DND-41 (cell line): Measurements from ENCODE around the gene SFT2D2.

Source experiments
- ATAC-seq: fragments of 200-7000 bp; cut with Tn5 transposase; 3 replicates; pipeline ENCODE4 v1.9.1; 2021; ENCODE audit warnings: low read depth; ENCODE audit not compliant: insufficient read depth
- DNase-seq: peaks from one replicate; pipeline ENCODE4 v3.0.0-alpha.2; 2020
- H2AFZ ChIP-seq: 2 replicates; pipeline ENCODE4 v1.6.0; 2012; ENCODE audit warnings: low read depth, low read length
- H3K27ac ChIP-seq: 2 replicates; pipeline ENCODE4 v1.5.1; 2012; ENCODE audit warnings: low read length, inconsistent platforms
- H3K27me3 ChIP-seq: fragments of 200-600 bp; sonication (generic); 2 replicates; pipeline ENCODE4 v1.6.0; 2012; ENCODE audit warnings: low read length, mild to moderate bottlenecking, inconsistent platforms; ENCODE audit not compliant: insufficient read depth, poor library complexity
- H3K36me3 ChIP-seq: 2 replicates; pipeline ENCODE4 v1.5.1; 2012; ENCODE audit warnings: low read length, inconsistent platforms; ENCODE audit not compliant: insufficient read depth
- H3K4me1 ChIP-seq: 2 replicates; pipeline ENCODE4 v1.5.1; 2012; ENCODE audit warnings: mild to moderate bottlenecking, low read length; ENCODE audit not compliant: insufficient read depth
- H3K4me2 ChIP-seq: 2 replicates; pipeline ENCODE4 v1.6.0; 2012; ENCODE audit warnings: mild to moderate bottlenecking, moderate library complexity, low read length, inconsistent platforms; ENCODE audit not compliant: insufficient read depth
- H3K4me3 ChIP-seq, 2 experiments: fragments of 200-600 bp in 1 of 2; shearing (Covaris generic) in 1 of 2; 2 replicates each; pipeline ENCODE4 v1.5.1; 2012 to 2016; ENCODE audit warnings: inconsistent platforms in 2 of 2, low read length in 2 of 2, mild to moderate bottlenecking in 2 of 2, low read depth in 1 of 2, moderate library complexity in 1 of 2
- H3K79me2 ChIP-seq: 2 replicates; pipeline ENCODE4 v1.6.0; 2012; ENCODE audit warnings: low read length, inconsistent platforms; ENCODE audit not compliant: insufficient read depth
- H3K9ac ChIP-seq: 2 replicates; pipeline ENCODE4 v1.6.0; 2012; ENCODE audit warnings: low read depth, mild to moderate bottlenecking, inconsistent platforms, low read length, moderate library complexity
- H3K9me3 ChIP-seq: 2 replicates; pipeline ENCODE4 v1.5.1; 2012; ENCODE audit warnings: low read length, moderate library complexity, mild to moderate bottlenecking, inconsistent platforms; ENCODE audit not compliant: insufficient read depth, severe bottlenecking
- H4K20me1 ChIP-seq: 2 replicates; pipeline ENCODE4 v1.6.0; 2012; ENCODE audit warnings: low read length; ENCODE audit not compliant: insufficient read depth
- EZH2 ChIP-seq: IDR thresholded peaks from 3 replicates; pipeline ENCODE4 v1.6.1; 2012; ENCODE audit warnings: borderline replicate concordance, low read depth, mild to moderate bottlenecking, moderate library complexity, low read length, inconsistent platforms; ENCODE audit not compliant: severe bottlenecking
- TF ChIP-seq, protein P1 (sequence below): IDR thresholded peaks from 2 replicates; pipeline ENCODE4 v1.5.1; 2012; ENCODE audit warnings: borderline replicate concordance, low read length, moderate library complexity, mild to moderate bottlenecking; ENCODE audit not compliant: poor library complexity, severe bottlenecking; ENCODE audit errors: extremely low read depth

Gene SFT2D2

DNA sequence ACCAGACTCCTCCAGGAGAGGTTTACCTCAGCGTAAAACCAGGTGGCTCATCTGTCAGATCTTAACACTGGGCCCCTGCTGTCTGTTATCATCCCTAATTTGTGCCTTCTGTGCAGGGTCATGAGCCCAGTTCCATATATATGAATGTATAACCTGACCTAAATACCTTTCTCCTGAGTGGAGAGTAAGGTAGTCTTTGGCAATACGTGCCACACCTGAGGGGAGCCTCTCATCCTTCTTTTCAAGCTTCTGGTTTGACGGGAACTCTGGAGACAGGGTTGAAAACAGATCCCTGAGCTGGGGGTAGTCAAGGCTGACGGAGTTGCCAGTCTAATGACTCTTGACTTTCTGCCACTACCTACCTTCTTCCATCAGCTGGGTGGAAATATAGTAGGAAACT is 4.1 kb downstream of the SFT2D2 start:
- no peak overlapping the region for H3K9ac ChIP-seq
- peaks cover 41% of the 10 kb centered on the region; the same call in 1 of the 2 replicates for H4K20me1 ChIP-seq
- DNase-seq: no peak
- no peak overlapping the region for H3K4me2 ChIP-seq
- peaks cover 60% of the 10 kb centered on the region for H3K36me3 ChIP-seq
- no peaks in the 10 kb centered on the region for H3K9me3 ChIP-seq
- H3K27ac ChIP-seq: no peak overlapping the region
- no peak for TF ChIP-seq EZH2
- TF ChIP-seq, protein P1, sequence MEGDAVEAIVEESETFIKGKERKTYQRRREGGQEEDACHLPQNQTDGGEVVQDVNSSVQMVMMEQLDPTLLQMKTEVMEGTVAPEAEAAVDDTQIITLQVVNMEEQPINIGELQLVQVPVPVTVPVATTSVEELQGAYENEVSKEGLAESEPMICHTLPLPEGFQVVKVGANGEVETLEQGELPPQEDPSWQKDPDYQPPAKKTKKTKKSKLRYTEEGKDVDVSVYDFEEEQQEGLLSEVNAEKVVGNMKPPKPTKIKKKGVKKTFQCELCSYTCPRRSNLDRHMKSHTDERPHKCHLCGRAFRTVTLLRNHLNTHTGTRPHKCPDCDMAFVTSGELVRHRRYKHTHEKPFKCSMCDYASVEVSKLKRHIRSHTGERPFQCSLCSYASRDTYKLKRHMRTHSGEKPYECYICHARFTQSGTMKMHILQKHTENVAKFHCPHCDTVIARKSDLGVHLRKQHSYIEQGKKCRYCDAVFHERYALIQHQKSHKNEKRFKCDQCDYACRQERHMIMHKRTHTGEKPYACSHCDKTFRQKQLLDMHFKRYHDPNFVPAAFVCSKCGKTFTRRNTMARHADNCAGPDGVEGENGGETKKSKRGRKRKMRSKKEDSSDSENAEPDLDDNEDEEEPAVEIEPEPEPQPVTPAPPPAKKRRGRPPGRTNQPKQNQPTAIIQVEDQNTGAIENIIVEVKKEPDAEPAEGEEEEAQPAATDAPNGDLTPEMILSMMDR: no peak
- H2AFZ ChIP-seq: no peak overlapping the region
- peaks cover 89% of the 10 kb centered on the region for H3K79me2 ChIP-seq
- no peak overlapping the region for H3K4me3 ChIP-seq
- H3K27me3 ChIP-seq: no peaks in the 10 kb centered on the region
- no peak for ATAC-seq
- H3K4me1 ChIP-seq: peaks cover 45% of the 10 kb centered on the region

DNA sequence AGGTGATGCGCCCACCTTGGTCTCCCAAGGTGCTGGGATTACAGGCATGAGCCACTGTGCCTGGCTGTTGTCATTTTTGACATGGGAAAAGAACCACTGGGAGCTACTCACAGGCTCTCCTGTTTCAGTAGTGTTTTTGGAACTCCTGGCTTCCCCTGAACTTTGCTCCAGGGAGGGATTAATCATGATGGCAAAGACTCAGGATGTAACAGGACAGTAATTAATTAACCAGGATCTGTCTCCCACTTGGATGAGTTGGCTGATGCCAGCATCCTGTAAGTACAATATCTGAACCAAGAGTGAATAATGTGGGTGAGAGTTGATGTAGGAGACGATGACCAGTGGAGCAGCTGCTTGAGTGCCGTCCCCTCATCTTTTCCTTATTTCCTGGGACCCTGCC is 4.9 kb downstream of the SFT2D2 start:
- Histone ChIP-seq H3K9ac (no peak overlapping the region), H3K27me3 (no peaks in the 10 kb centered on the region), H3K4me2 (no peak overlapping the region), H2AFZ (no peak overlapping the region), H3K4me1 (peaks cover 38% of the 10 kb centered on the region), H4K20me1 (peaks cover 48% of the 10 kb centered on the region), H3K79me2 (peaks cover 92% of the 10 kb centered on the region), H3K27ac (no peak overlapping the region), H3K4me3 (no peak overlapping the region), H3K36me3 (peaks cover 68% of the 10 kb centered on the region), H3K9me3 (no peaks in the 10 kb centered on the region)
- TF ChIP-seq, protein P1: no peak
- ATAC-seq (no peak), DNase-seq (no peak)

DNA sequence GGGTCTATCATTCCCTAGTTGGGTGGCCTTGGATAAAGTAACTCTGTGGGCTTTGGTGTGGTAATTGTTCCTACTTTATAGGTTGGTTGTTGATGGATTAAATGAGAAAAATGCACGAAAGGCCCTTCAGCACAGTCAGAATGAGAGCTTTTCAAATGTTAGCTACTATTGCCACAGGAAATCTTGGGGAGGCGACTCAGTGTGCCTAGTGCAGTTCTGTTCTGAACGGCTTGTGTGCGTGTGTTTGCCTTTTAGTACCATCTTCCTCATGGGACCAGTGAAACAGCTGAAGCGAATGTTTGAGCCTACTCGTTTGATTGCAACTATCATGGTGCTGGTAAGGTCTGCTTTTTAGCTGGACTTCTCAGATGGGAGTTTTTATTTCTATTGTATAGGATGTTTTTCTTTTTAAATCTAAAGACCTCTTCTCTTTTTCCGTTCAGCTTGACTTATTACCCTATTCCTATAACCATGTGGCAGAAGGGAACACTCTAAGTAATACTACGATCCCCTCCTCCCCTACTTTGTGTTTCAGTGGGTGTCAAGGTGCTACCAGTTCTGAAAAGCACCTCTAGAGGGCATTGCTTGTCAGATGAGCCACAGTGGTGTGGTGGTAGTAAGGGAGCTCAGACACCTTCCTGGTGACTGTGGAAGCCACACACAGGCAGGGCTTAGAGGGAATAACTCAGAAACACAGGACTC is 9.2 kb downstream of the SFT2D2 start:
- Histone ChIP-seq H3K36me3 (peaks cover 97% of the 10 kb centered on the region), H3K4me3 (no peak overlapping the region), H3K27ac (no peak overlapping the region), H3K9me3 (no peaks in the 10 kb centered on the region), H2AFZ (no peak overlapping the region), H3K9ac (no peak overlapping the region), H3K27me3 (no peaks in the 10 kb centered on the region), H3K4me2 (no peak overlapping the region), H4K20me1 (peaks cover 41% of the 10 kb centered on the region), H3K4me1 (peaks cover 5% of the 10 kb centered on the region; the same call in 1 of the 2 replicates), H3K79me2 (peaks cover 57% of the 10 kb centered on the region)
- ATAC-seq (peak; percentile 97), DNase-seq (peak; percentile 42)
- TF ChIP-seq, protein P1: peak; percentile 77
- TF ChIP-seq EZH2: no peak

GRCh38 chr1:168235548-168235885 is 9.7 kb downstream of the SFT2D2 start:
- no peak for TF ChIP-seq EZH2
- TF ChIP-seq, protein P1: no peak
- Histone ChIP-seq H3K27ac (no peak overlapping the region), H3K9me3 (no peaks in the 10 kb centered on the region), H2AFZ (no peak overlapping the region), H4K20me1 (peaks cover 37% of the 10 kb centered on the region), H3K4me3 (no peak overlapping the region), H3K4me2 (no peak overlapping the region), H3K36me3 (peaks cover 97% of the 10 kb centered on the region), H3K27me3 (no peaks in the 10 kb centered on the region), H3K4me1 (0 out of 2 replicates have a peak, but pooled peaks cover 2% of the 10 kb centered on the region), H3K79me2 (peaks cover 52% of the 10 kb centered on the region), H3K9ac (no peak overlapping the region)
- DNase-seq (no peak), ATAC-seq (0 out of 3 replicates have a peak, but pooled peaks have one; percentile 8)
